Activated B cell treated with CpG ODN at 0.5 μM for 24 hours (primary cell): ENCODE measurements around the gene FOXK1. TPM values are rescaled to one million over a fixed set of nuclear protein-coding genes. Genes with fewer than 3 reads are reported as not detected.

Experiments
- ATAC-seq: fragments of 200-7000 bp; cut with Tn5 transposase; one replicate; pipeline ENCODE4 v1.10.0; 2021; ENCODE audit warnings: low read depth, mild to moderate bottlenecking, moderate library complexity
- CTCF ChIA-PET: fragments of 350-600 bp; sonication (Branson Sonifier 250); formaldehyde crosslinking; loops from one replicate; lab custom pipeline; 2021; ENCODE audit warnings: antibody characterized with exemption; lab: Charles Lee
- POLR2A ChIA-PET: fragments of 350-600 bp; sonication (Branson Sonifier 250); formaldehyde crosslinking; loops from one replicate; lab custom pipeline; 2021; ENCODE audit warnings: antibody characterized with exemption; lab: Charles Lee
- DNase-seq: peaks from one replicate; pipeline ENCODE4 v3.0.0; 2022
- H3K27ac Mint-ChIP-seq: one replicate; pipeline ENCODE4 v1.8.0; 2020; ENCODE audit warnings: mixed read lengths
- H3K27me3 Mint-ChIP-seq: one replicate; pipeline ENCODE4 v1.8.0; 2021; ENCODE audit warnings: mixed read lengths
- H3K36me3 Mint-ChIP-seq: one replicate; pipeline ENCODE4 v1.8.0; 2021; ENCODE audit warnings: low read depth, mixed read lengths
- H3K4me1 Mint-ChIP-seq: one replicate; pipeline ENCODE4 v1.8.0; 2021; ENCODE audit warnings: mixed read lengths
- H3K4me3 Mint-ChIP-seq: one replicate; pipeline ENCODE4 v1.8.0; 2020; ENCODE audit warnings: mild to moderate bottlenecking, mixed read lengths
- H3K9me3 Mint-ChIP-seq: one replicate; pipeline ENCODE4 v1.8.0; 2020; ENCODE audit warnings: mixed read lengths
- intact Hi-C: fragments of 100-400 bp; cut with micrococcal nuclease; formaldehyde crosslinking; loops from one replicate; pipeline ENCODE4 v1.15.1; 2024
- total RNA-seq: library from RNA; stranded (reverse); gene quantifications from 2 replicates; pipeline ENCODE4 v1.2.3, GENCODE V29; 2022
- TF ChIP-seq, protein P1 (sequence below): fragments of 200-600 bp; IDR thresholded peaks from one replicate; pipeline ENCODE4 v1.8.0; 2022; ENCODE audit warnings: antibody characterized with exemption, mild to moderate bottlenecking

FOXK1 gene
- total RNA-seq, 1 donor from 2014 or later, result 42.7 TPM

DNA sequence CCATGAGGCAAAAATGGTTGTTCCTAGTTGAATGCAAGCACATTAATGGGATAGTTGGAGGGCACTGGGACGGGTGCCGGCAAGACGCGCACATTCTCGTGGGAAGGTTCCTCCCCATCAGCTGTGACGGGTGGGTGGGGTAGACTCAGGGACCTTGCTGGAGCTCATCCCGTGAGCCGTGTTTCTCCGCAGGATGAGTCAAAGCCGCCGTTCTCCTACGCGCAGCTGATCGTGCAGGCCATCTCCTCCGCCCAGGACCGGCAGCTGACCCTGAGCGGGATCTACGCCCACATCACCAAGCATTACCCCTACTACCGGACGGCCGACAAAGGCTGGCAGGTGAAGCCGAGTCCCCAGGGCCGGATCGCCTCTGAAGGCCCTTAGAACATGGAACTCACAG is 73.0 kb downstream of the FOXK1 start:
- CTCF ChIA-PET, result interaction anchor here (1.1 to 1.2 kb wide), 3 partner anchors 144 to 1451 kb away, joined by 3 to 9 read pairs (median 3); no protein-coding TSS in a partner anchor
- no peaks in the 10 kb centered on the region for H3K27me3 Mint-ChIP-seq

DNA sequence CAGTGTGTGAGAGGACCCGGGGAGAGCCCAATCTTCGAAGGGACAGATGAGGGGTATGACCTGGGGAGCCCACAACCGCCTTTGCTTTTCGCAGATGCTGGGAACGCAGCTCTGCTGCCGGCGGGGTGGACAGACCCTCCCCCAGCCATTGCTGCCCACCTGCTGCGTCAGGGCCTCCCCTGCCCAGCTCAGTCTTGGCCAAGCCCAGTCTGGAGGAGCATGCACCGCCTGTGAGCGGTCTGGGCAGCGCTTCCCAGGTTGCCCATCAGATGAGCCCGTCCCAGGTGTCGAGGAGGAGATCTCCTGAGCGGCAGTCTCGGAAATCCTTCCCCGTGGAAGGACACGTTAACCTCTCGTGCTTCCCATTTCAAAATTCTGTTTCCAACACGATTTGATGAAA is 76.0 kb downstream of the FOXK1 start:
- H3K4me3 Mint-ChIP-seq, result no peak overlapping the region
- ATAC-seq (no peak), DNase-seq (no peak)
- ChIA-PET POLR2A (interaction anchor here (1.0 to 1.2 kb wide), 2 partner anchors 17 to 117 kb away, joined by 3 to 4 read pairs; partner anchors contain the start of gene AP5Z1), CTCF (interaction anchor here (1.1 kb wide), 1 partner anchor 66 kb away, joined by 3 read pairs; no protein-coding TSS in a partner anchor)
- H3K27me3 Mint-ChIP-seq, result no peaks in the 10 kb centered on the region
- TF ChIP-seq, protein P1, sequence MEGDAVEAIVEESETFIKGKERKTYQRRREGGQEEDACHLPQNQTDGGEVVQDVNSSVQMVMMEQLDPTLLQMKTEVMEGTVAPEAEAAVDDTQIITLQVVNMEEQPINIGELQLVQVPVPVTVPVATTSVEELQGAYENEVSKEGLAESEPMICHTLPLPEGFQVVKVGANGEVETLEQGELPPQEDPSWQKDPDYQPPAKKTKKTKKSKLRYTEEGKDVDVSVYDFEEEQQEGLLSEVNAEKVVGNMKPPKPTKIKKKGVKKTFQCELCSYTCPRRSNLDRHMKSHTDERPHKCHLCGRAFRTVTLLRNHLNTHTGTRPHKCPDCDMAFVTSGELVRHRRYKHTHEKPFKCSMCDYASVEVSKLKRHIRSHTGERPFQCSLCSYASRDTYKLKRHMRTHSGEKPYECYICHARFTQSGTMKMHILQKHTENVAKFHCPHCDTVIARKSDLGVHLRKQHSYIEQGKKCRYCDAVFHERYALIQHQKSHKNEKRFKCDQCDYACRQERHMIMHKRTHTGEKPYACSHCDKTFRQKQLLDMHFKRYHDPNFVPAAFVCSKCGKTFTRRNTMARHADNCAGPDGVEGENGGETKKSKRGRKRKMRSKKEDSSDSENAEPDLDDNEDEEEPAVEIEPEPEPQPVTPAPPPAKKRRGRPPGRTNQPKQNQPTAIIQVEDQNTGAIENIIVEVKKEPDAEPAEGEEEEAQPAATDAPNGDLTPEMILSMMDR, result no peak
- no peaks in the 10 kb centered on the region for H3K9me3 Mint-ChIP-seq
- peaks cover 6% of the 10 kb centered on the region for H3K4me1 Mint-ChIP-seq
- peaks cover 69% of the 10 kb centered on the region for H3K36me3 Mint-ChIP-seq
- H3K27ac Mint-ChIP-seq, result no peak overlapping the region
- intact Hi-C loops, result no loop called here

More for the DNA sequence above, 73.0 kb downstream of the FOXK1 start:
- TF ChIP-seq, protein P1, result no peak
- DNase-seq (no peak), ATAC-seq (no peak)
- H3K9me3 Mint-ChIP-seq, result no peaks in the 10 kb centered on the region
- POLR2A ChIA-PET, result interaction anchor here (0.9 kb wide), 1 partner anchor 20 kb away, joined by 4 read pairs; the partner anchor contains the start of gene AP5Z1
- peaks cover 57% of the 10 kb centered on the region for H3K36me3 Mint-ChIP-seq
- intact Hi-C loops, result no loop called here
- H3K4me3 Mint-ChIP-seq, result no peak overlapping the region
- H3K27ac Mint-ChIP-seq, result no peak overlapping the region
- peaks cover 10% of the 10 kb centered on the region for H3K4me1 Mint-ChIP-seq

DNA sequence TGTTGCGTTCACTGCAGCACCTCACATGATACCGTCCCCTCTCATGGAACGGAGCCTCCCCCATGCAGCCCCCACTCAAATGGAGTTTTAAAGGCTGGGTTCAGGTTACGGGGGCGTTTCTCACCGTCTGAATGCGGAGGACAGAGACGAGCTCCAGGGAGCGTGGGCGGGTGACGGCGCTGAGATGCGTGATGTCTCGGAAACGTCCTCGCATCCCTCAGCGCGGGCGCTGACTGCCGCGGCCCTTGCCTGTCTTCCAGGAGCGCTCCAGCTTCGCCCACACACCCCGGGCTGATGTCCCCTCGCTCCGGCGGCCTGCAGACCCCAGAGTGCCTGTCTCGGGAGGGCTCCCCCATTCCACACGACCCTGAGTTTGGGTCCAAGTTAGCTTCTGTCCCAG is 76.7 kb downstream of the FOXK1 start:
- Mint-ChIP-seq H3K27me3 (no peaks in the 10 kb centered on the region), H3K36me3 (peaks cover 73% of the 10 kb centered on the region), H3K9me3 (no peaks in the 10 kb centered on the region), H3K27ac (no peak overlapping the region), H3K4me3 (no peak overlapping the region), H3K4me1 (peaks cover 2% of the 10 kb centered on the region)
- ChIA-PET CTCF (no interaction called here), POLR2A (no interaction called here)
- TF ChIP-seq, protein P1, result no peak
- ATAC-seq (no peak), DNase-seq (no peak)
- intact Hi-C loops, result no loop called here

DNA sequence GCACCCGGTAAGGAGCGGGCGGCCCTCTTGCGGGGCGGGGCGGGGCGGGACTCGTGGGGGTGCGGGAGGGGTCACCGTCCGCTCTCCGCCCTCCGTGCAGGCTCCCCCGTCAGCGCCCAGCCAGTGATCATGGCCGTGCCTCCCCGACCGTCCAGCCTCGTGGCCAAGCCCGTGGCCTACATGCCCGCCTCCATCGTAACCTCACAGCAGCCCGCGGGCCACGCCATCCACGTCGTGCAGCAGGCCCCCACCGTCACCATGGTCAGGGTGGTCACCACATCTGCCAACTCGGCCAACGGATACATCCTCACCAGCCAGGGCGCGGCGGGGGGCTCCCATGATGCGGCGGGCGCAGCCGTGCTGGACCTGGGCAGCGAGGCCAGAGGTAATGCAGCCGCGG is 77.1 kb downstream of the FOXK1 start:
- ChIA-PET CTCF (no interaction called here), POLR2A (interaction anchor here (1.4 kb wide), 1 partner anchor 17 kb away, joined by 4 read pairs; the partner anchor contains the start of gene AP5Z1)
- intact Hi-C loops, result no loop called here
- H3K36me3 Mint-ChIP-seq, result peaks cover 77% of the 10 kb centered on the region
- DNase-seq (no peak), ATAC-seq (no peak)
- H3K4me1 Mint-ChIP-seq, result no peaks in the 10 kb centered on the region
- no peaks in the 10 kb centered on the region for H3K27me3 Mint-ChIP-seq
- H3K9me3 Mint-ChIP-seq, result no peaks in the 10 kb centered on the region
- H3K27ac Mint-ChIP-seq, result no peak overlapping the region
- TF ChIP-seq, protein P1, result no peak
- H3K4me3 Mint-ChIP-seq, result no peak overlapping the region

DNA sequence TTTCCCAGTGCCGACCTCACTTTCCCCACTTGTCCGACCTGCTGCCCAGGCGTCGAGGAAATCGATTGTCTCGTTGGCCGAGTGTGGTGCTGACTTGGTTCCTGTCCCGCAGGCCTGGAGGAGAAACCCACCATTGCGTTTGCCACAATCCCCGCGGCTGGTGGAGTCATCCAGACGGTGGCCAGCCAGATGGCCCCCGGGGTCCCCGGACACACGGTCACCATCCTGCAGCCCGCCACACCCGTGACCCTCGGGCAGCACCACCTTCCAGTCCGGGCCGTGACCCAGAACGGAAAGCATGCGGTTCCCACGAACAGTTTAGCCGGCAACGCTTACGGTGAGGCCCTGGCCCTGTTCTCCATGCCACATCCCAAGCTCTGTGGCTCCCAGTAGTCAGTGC is 78.9 kb downstream of the FOXK1 start:
- ChIA-PET CTCF (no interaction called here), POLR2A (interaction anchor here (0.5 to 0.6 kb wide), 2 partner anchors 12 to 1899 kb away, joined by 3 read pairs; no protein-coding TSS in a partner anchor)
- TF ChIP-seq, protein P1, result no peak
- no peaks in the 10 kb centered on the region for H3K27me3 Mint-ChIP-seq
- no peaks in the 10 kb centered on the region for H3K9me3 Mint-ChIP-seq
- DNase-seq, result no peak
- H3K4me3 Mint-ChIP-seq, result no peak overlapping the region
- peaks cover 71% of the 10 kb centered on the region for H3K36me3 Mint-ChIP-seq
- no peak overlapping the region for H3K27ac Mint-ChIP-seq
- ATAC-seq, result no peak
- H3K4me1 Mint-ChIP-seq, result no peaks in the 10 kb centered on the region
- intact Hi-C loops, result no loop called here
